ENCODE results near the gene BANK1.

The BANK1 gene, protein sequence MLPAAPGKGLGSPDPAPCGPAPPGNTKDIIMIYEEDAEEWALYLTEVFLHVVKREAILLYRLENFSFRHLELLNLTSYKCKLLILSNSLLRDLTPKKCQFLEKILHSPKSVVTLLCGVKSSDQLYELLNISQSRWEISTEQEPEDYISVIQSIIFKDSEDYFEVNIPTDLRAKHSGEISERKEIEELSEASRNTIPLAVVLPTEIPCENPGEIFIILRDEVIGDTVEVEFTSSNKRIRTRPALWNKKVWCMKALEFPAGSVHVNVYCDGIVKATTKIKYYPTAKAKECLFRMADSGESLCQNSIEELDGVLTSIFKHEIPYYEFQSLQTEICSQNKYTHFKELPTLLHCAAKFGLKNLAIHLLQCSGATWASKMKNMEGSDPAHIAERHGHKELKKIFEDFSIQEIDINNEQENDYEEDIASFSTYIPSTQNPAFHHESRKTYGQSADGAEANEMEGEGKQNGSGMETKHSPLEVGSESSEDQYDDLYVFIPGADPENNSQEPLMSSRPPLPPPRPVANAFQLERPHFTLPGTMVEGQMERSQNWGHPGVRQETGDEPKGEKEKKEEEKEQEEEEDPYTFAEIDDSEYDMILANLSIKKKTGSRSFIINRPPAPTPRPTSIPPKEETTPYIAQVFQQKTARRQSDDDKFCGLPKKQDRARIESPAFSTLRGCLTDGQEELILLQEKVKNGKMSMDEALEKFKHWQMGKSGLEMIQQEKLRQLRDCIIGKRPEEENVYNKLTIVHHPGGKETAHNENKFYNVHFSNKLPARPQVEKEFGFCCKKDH

DNA sequence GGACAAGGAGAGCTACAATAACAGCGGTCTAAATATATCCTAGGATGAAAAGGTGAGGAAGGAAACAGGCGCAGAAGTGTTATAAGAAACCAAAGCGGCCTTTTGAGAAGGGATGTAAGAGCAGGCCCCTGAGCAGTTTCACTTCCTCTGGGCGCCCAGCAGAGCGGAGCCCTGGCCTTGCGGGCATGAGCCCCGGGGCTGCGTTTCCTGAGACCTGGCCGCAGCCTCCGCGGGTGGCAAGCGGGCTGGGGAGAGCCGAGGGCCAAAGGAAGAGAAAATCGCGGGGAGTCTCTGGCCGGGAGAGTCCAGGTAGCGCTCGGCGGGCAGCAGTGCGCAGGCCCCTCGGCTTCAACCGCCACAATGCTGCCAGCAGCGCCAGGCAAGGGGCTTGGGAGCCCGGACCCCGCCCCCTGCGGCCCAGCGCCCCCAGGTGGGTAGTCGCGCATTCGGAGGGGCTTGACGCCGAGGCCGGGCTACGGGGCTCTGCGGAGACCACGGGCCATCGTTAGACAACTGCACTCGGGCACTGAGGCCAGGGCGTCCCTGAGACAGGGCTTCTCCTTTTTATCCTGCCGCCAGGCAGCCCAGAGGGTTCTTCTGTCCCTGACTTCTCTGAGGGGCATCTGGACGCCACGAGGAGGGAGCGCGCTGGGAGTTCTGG lies at the start of gene BANK1:
TSS of gene BANK1 (plus strand) at position 210 of the 661 bp plus-strand sequence. CDS start at position 361, 151 bp downstream.
- DNase-seq (ENCODE audit: low read depth): peak; percentile 53
- TF ChIP-seq, protein P1, sequence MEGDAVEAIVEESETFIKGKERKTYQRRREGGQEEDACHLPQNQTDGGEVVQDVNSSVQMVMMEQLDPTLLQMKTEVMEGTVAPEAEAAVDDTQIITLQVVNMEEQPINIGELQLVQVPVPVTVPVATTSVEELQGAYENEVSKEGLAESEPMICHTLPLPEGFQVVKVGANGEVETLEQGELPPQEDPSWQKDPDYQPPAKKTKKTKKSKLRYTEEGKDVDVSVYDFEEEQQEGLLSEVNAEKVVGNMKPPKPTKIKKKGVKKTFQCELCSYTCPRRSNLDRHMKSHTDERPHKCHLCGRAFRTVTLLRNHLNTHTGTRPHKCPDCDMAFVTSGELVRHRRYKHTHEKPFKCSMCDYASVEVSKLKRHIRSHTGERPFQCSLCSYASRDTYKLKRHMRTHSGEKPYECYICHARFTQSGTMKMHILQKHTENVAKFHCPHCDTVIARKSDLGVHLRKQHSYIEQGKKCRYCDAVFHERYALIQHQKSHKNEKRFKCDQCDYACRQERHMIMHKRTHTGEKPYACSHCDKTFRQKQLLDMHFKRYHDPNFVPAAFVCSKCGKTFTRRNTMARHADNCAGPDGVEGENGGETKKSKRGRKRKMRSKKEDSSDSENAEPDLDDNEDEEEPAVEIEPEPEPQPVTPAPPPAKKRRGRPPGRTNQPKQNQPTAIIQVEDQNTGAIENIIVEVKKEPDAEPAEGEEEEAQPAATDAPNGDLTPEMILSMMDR (IDR thresholded peaks at IDR 0.05; ENCODE audit: low read depth, low read length, missing control alignments): no peak
- H3K4me3 ChIP-seq (ENCODE audit: low read depth, low read length): peak within 1 kb of the TSS; percentile 54

DNA sequence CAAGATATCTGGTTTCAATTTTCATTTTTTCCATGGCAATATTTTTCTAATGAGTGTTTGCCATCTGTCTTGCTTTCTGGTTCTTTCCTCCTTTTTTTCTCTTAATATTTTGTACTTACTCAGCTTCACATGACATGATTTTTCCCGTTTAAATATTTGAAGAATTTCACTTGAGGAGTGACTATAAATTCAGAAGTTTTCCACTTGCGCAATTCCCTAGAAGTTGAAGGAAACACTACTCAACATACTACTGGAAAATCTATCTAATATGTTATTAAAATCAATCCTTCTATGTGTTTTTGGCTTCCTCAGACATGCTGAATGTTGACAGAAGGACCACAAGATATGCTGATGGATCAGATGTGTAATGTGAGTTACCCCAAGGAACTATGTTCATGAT lies 36.8 kb upstream of the BANK1 start:
- no peak for DNase-seq (ENCODE audit: low read depth)
- H3K4me3 ChIP-seq (ENCODE audit: low read depth, low read length): no peak overlapping the region
- TF ChIP-seq, protein P1 (IDR thresholded peaks at IDR 0.05; ENCODE audit: low read depth, low read length, missing control alignments): no peak

DNA sequence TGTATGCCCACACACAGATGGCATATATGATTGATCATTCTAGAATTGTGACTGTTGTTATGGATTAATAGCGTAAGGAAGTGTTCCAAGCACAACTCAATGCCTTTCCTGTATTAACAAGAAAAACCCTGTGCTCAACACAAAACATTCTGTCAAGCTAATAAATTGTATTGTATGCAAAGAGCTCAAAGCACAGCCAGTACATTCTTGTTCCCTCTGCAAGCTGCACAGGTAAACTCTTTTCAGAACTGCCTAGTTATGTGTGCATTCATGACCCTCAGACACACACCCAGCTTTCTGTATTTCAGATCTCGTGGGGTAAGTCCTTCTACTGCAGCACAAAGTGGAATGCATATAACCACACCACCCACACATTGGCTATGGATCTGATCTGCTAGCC lies 34.3 kb upstream of the BANK1 start:
- DNase-seq (ENCODE audit: low read depth): no peak
- TF ChIP-seq, protein P1 (IDR thresholded peaks at IDR 0.05; ENCODE audit: low read depth, low read length, missing control alignments): no peak
- H3K4me3 ChIP-seq (ENCODE audit: low read depth, low read length): no peak overlapping the region

DNA sequence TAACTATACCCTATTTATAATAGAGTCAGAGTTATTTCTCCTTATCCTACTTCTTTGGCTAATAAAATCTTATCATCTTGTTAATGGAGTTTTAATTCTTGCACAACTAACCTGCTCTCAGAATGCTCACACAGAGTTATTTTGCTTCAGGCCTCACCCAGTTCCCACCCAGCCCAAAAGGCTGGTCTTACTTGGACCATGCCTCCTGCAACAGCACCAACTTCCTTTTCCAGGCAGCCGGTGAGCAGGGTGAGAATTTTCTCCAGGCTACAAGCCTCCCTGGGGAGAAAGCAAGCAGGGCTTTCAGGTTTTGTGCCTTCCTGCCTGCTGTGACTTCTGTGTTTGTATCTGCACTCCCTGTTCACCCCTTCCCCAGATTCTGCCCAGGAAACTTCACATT lies 29.1 kb upstream of the BANK1 start:
- no peak overlapping the region for H3K4me3 ChIP-seq (ENCODE audit: low read depth, low read length)
- no peak for DNase-seq (ENCODE audit: low read depth)
- TF ChIP-seq, protein P1 (IDR thresholded peaks at IDR 0.05; ENCODE audit: low read depth, low read length, missing control alignments): no peak

DNA sequence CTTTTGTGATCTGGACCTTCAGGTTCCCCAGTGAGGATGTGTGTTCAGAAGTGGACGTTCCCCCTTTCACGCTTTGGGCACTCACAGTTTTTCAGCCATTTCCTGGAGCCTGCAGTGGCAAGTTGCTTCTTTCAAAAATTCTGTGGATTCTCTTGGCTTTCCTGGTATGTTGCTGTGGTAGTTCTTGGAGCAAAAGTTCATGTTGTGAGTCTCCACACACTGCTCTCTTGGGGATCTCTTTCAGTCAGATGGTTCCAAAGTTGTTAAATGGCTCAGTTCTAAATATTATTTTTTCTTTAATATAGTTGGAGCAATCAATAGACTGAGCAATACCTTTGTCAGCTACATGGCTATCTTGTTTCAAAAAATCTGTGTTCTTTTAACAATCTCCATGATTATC lies 28.5 kb upstream of the BANK1 start:
- TF ChIP-seq, protein P1 (IDR thresholded peaks at IDR 0.05; ENCODE audit: low read depth, low read length, missing control alignments): no peak
- no peak for DNase-seq (ENCODE audit: low read depth)
- no peak overlapping the region for H3K4me3 ChIP-seq (ENCODE audit: low read depth, low read length)

DNA sequence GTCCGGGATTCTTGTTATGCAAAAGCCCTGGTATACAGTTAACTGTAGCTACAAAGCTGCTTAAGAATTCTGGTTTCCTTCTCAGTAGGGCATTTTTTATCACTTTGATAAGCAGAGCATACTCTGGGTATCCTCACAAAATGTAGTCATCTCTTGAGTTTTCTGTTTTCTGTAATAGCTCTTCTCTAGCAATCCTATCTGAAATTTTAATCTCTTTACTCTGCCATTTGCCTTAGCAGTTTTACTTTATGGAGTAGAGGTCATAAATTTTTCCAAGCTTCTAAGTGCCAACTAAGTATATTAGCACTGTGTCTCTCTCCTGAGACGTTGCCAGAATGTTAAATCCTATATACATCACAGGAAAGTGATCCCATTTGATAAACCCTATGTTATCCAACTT lies 28.0 kb upstream of the BANK1 start:
- H3K4me3 ChIP-seq (ENCODE audit: low read depth, low read length): no peak overlapping the region
- TF ChIP-seq, protein P1 (IDR thresholded peaks at IDR 0.05; ENCODE audit: low read depth, low read length, missing control alignments): no peak
- DNase-seq (ENCODE audit: low read depth): no peak
